SK-MEL-5 (cell line): ENCODE data around the gene TVP23B. TPM values are rescaled to one million over a fixed set of nuclear protein-coding genes. Genes with fewer than 3 reads are reported as not detected.
"Not testable (repeated sequence)": the region's sequence is repeated elsewhere in the genome, so short reads cannot be mapped to it uniquely, and the experiment has no call there.

Source experiments
- DNase-seq: peaks from one replicate; pipeline ENCODE4 v3.0.0-alpha.2; 2016; ENCODE audit warnings: low read depth, low spot score
- in situ Hi-C: cut with HindIII; loops from 2 replicates; pipeline ENCODE4 v1.10.0; 2016; ENCODE audit warnings: low sequenced_read_pairs, high pct_unique_total_duplicates, low pct_unique_long_range_greater_than_20kb
- polyA plus RNA-seq, 2 experiments: library from polyadenylated mRNA; depleted of rRNA; stranded (reverse); fragments of >200 nt; gene quantifications; 2 replicates each; pipeline ENCODE4 v1.2.3, GENCODE V29; 2015
- total RNA-seq: library from RNA; depleted of rRNA; stranded (reverse); fragments of >200 nt; shearing (Covaris generic); gene quantifications from 2 replicates; pipeline ENCODE4 v1.2.3, GENCODE V29; 2014; rRNA removed

Gene TVP23B
- 78.8 and 92.5 TPM in 2 replicates for total RNA-seq
- 42.8 and 46.3 TPM in 2 replicates for polyA plus RNA-seq (2015; cell fraction: cytosol; rRNA removed)
- 23.3 and 41.8 TPM in 2 replicates for polyA plus RNA-seq (2015; cell fraction: nucleus; rRNA removed)

DNA sequence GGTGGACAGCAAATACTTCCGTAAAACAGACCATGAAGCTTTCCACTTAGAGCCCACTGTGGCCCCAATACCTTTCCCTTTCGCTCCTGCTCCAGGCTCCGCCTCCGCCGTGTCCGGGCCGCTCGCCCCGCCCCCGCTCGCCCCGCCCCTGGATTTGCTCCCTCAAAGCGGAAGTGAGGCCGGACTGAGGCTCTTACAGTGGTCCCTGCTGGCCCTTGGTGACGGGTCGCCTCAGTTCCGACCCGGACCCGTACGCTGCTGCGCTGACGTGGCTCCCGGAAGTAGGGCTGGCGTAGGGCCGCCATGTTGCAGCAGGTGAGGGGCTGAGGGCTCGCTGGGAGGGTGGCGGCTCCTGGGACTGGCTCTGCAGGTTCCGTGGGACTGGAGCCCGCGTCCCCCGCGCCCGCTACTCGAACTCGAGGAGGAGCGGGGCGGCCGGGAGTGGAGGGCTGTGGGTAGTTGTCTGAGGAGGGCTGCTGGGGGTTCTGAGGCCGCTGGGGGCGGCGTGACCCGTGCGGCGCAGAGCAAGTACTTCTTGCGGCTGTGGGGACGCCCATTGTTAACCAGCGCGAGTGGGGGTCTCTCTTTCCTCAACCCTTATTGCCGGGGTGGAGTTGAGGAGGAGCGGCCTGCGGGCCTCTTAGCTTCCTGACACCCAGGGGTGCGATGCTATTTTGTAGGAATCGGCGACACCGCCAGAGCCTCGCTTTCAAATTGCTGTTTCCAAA lies at the start of gene TVP23B:
Gene TVP23B (plus strand): TSS at position 193 of the 728 bp plus-strand sequence. CDS start 111 bp downstream, at position 304.
- peak; percentile 96 for DNase-seq
- in situ Hi-C loops = not testable (repeated sequence)

DNA sequence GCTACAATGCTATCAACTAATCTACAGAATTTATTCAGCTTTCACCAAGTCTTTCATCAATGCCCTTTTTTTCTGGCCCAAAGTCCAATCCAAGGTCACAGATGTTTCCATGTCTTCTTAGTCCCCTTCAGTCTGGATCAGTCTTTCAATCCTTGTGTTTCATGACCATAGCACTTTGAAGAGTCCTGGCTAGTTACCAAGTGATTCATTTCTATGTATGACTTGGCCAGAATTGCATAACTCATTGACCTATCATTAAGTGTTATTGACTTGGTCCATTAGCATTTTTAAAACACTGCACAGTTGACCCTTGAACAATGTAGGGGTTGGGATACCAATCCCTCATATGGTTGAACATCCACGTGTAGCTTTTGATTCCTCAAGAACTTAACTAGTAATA lies 48.5 kb upstream of the TVP23B start:
- DNase-seq, in situ Hi-C loops: not testable (repeated sequence)

GRCh38 chr17:18733350-18733749 lies 47.6 kb upstream of the TVP23B start:
- in situ Hi-C loops, DNase-seq: not testable (repeated sequence)

DNA sequence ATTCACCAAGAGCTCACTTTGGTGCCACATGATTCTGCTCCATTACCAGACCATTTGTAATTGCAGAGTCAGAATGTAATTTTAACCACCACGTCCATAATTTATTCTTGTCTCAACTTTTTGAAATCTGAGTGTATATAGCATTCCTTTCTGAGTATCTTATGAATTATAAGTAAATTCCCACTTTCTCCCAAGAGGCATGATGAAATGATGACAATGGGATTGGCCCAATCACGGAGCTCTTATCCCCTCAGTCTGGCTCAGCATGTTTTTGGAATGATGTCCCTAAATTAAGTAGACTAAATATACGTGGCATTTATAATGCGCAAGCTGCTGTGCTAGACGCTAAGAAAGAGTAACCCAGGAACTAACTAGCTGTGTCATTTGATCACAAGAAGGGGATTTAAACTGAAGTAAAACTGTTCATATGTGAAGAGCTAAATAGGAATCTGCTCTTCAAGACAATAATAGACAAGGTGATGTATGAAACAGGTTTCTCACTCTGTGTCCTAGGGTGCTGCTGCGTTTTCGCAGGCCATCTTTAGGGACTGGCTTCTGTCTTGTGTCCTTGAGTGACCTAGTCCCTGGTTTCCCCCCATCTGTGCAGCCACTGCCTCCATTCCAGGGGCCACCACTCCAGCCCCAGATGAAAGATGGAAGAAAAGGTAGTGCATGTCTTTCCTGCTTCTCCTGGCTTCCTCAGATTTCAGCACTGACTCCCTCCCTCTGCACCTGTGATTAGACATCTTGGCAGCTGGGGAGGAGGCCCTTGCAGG lies 41.2 kb upstream of the TVP23B start:
- in situ Hi-C loops, DNase-seq: not testable (repeated sequence)

DNA sequence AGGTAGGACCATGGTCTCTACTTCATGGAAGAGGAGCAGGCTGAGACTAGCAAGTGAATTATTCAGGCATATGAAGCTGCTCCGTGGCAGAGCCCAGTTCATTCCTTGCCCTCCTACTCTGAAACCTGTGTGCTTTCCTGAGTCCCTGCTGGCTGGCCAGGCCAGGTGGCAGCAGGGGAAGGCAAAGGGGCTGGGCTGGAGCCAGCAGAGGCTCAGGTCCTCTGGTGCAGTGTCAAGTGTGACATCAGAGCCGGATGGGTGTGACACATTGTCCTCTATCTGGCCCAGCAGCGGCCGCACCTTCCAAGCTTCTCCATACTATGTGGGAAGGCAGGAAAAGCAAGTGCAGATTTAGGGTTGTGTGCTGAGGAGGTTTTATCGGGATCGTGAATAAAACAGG lies 39.8 kb upstream of the TVP23B start:
- DNase-seq, in situ Hi-C loops: not testable (repeated sequence)

DNA sequence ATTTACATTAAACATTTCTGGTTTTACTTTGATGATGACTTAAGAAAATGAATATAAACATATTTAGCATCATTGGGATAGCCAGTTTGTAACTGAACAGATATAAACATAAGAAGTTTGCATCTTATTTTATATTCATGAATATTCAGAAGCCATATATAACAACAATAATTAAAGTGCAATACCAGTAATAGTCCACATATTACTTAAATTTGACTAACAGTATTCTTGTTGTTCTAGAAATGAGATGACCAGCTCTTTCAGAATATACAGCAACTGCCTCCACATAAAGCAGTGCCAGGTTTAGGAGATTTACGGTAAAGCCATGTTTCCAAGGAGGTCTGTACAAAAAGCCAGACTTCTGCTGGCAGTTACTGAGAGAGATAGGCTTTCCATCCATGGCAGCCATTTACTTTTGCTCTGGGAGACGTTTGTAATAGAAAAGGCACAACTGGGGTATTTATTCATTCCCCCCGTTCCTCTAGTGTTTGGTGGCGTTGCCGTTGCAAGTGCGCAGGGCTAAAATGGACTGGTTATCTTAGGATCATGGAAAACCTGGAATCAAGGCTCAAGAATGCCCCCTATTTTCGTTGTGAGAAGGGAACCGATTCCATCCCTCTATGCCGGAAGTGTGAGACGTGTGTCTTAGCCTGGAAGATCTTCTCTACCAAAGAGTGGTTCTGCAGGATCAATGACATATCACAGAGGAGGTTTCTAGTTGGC lies 37.1 kb upstream of the TVP23B start, which contains the start of gene FBXW10:
Gene FBXW10 (plus strand): TSS at position 356 of the 723 bp plus-strand sequence. CDS start 191 bp downstream, at position 547.
- in situ Hi-C loops, DNase-seq: not testable (repeated sequence)

- DNase-seq, in situ Hi-C loops: not testable (repeated sequence)
These were observed 36.3 kb upstream of the TVP23B start for GRCh38 chr17:18744726-18745125.

GRCh38 chr17:18746551-18746950 lies 34.4 kb upstream of the TVP23B start:
- DNase-seq, in situ Hi-C loops: not testable (repeated sequence)

DNA sequence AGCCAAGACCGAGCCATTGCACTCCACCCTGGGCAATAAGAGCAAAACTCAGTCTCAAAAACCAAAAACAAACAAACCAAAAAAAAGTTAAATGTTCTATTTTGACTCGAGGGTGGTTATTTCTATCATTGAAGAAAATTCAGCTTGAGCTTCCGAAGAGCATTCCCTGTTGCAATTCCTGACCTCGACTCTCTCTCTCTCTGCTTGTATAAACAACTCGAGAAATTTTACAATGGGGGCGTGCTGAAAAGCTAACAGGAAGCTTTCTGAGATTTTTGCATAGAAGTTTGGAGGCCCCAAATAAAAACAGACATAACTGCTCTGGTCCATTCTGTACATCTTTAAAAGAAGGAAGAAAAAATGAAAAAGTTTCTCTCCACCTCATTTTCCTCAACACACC lies 33.5 kb upstream of the TVP23B start:
- in situ Hi-C loops = not testable (repeated sequence)

DNA sequence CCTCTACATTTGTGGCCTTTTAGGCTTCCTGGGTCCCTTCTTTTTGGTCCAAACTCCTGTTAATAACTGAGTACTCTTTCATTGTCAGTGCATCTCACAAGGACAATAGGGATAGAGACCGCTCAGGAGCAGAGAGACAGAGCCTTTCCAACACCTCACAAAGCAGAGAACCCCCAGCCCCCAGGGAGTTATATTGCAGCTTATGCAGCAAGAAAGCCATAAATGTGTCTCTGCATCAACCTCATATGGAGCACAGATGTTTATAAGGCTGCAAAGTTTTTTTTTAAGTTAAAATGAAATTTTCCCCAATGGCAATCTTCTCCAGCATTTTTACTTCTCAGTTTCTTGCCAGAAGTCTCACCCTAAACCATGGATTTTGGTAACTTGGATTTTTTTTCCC lies 30.7 kb upstream of the TVP23B start:
- in situ Hi-C loops, DNase-seq: not testable (repeated sequence)

More for the DNA sequence above, 33.5 kb upstream of the TVP23B start:
- not testable (repeated sequence) for DNase-seq

- DNase-seq, in situ Hi-C loops: not testable (repeated sequence)
These were observed 27.1 kb upstream of the TVP23B start for GRCh38 chr17:18753829-18754409.

GRCh38 chr17:18755969-18756368 lies 25.0 kb upstream of the TVP23B start:
- DNase-seq, in situ Hi-C loops: not testable (repeated sequence)

DNA sequence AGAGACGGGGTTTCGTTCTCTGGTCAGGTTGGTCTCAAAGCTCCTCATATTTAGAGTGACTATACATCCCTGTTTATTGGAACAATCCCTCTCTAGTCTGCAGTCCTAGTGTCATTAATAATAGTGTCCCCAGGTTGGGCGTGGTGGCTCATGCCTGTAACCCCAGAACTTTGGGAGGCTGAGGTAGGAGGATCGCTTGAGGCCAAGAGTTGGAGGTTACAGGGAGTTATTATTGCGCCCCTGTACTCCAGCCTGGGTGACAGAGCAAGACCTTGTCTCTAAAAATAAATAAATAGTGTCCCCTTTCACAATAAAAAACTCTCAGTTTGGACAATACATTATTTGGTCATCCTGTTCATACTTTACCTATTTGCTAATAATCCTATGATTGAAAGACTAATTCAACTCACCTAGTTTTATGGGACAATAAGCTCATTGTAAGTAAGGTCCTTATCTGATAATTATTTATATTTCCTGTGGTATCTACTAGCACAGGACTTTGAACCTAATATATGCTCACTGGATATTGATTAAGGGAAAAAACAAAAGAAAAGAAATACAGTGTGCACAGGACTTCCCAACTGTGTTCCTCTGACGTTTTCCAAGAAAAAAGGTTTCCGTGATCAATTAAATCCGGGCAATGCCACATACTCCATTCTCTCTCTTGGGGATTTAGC lies 23.5 kb upstream of the TVP23B start:
- in situ Hi-C loops, DNase-seq: not testable (repeated sequence)

- in situ Hi-C loops, DNase-seq: not testable (repeated sequence)
These were observed 22.6 kb upstream of the TVP23B start for GRCh38 chr17:18758344-18758743.

DNA sequence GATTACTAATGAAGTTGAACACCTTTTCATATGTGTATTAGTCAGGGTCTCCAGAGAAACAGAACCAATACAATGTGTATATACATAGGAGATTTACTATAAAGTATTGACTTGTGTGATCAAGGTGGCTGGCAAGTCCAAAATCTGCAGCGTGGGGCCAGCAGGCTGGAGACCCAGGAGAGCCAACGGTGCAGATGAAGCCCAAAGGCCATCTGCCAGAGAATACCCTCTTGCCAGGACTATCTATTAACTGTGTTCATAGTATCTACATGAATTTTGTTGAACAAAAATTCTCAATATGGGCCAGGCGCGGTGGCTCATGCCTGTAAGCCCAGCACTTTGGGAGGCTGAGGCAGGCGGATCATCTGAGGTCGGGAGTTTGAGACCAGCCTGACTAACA lies 20.8 kb upstream of the TVP23B start:
- in situ Hi-C loops, DNase-seq: not testable (repeated sequence)

DNA sequence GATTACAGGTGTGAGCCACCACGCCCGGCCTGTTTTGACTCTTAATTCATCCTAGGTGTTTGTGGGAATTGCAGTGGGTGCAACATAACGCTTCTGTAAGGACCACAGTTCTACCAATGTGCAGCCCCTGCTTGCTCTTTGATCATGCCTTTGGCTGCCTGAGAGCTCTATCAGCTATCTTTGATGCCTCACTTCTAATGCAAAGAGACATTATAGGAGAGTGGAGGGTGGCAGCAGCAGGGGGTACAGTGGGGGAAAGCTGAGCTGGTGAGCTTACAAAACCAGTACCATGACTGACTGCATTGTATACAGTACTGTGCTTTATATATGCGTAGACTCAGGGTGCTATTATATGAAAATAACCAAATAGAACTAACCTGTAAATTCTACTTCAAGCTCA lies 10.4 kb upstream of the TVP23B start:
- in situ Hi-C loops, DNase-seq: not testable (repeated sequence)

- DNase-seq, in situ Hi-C loops: not testable (repeated sequence)
These were observed 9.9 kb upstream of the TVP23B start for GRCh38 chr17:18771066-18771465.
